ENCODE data around the gene SLC37A2. TPM values are rescaled to one million over a fixed set of nuclear protein-coding genes. Genes with fewer than 3 reads are reported as not detected.
A peak's percentile ranks its signal among the peaks of the same experiment; 100 is the strongest.

SLC37A2 gene
- total and polyA plus RNA-seq, 2 experiments from 2014 or later = 1.7 to 2.6 TPM

DNA sequence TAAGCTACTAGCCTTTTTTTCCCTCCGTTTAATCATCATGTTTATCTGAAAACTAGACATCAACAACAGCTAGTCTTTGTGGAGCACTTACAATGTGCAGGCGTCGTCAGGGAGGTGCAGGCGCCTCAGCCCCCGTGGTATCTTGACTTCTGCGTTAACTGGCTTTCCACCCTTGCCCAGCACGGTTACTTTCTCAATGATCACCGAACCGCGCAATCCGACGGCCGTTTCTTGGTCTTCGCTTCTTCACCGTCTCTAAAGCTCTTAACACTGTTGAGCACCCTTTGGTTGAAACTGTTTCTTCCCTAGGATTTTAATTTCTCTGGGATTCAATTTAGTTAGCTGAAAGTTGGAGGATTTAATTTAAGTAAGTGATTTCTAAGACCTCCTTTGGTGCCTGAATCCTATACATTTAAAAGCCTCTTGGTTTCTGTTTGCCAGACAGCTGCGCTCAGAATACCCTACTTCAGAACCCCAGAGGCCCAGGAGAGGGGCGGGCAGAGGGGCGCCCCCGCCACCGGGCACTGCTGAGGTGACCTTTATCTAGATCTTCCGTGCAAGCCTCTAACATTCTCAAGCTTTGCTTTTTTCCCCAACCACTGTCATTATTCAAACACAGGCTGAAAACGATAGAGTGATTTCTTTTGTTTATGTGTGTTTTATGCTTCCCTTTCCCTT is 66.3 kb downstream of the SLC37A2 start:
- H3K4me2 ChIP-seq (ENCODE audit: unreplicated experiment) = no peak overlapping the region
- no peaks in the 10 kb centered on the region for H3F3A ChIP-seq (ENCODE audit: insufficient read depth)
- no peaks in the 10 kb centered on the region for H3K36me3 ChIP-seq (ENCODE audit: low read depth)
- no peaks in the 10 kb centered on the region for H3K9me3 ChIP-seq (ENCODE audit: low read depth)
- peaks cover 6% of the 10 kb centered on the region; the same call in 1 of the 2 replicates for H3K27me3 ChIP-seq (replicated peaks; ENCODE audit: insufficient read depth)
- peak overlapping the region; percentile 47; the same call in 1 of the 2 replicates for H2AFZ ChIP-seq
- no peaks in the 10 kb centered on the region for H3K79me2 ChIP-seq (ENCODE audit: insufficient read depth)
- no peak overlapping the region for H3K4me3 ChIP-seq
- no peak overlapping the region for H3K9ac ChIP-seq
- WGBS, 2 experiments (ENCODE audit: low coverage in 1 of 2, low lambda C conversion rate in 2 of 2, missing lambda C conversion rate in 2 of 2) = 75 to 76% methylated on average over 22 of the region's 22 CpGs
- H3K9me2 ChIP-seq (ENCODE audit: insufficient read depth) = no peaks in the 10 kb centered on the region
- no peak overlapping the region for H3K27ac ChIP-seq
- TF ChIP-seq EZH2 (IDR thresholded peaks at IDR 0.05; ENCODE audit: insufficient read depth, poor library complexity, severe bottlenecking) = no peak
- no peak for TF ChIP-seq EZH2phosphoT487 (IDR thresholded peaks at IDR 0.05; ENCODE audit: insufficient read depth, low read depth)
- DNase-seq = no peak
- no peaks in the 10 kb centered on the region for H4K20me1 ChIP-seq (ENCODE audit: insufficient read depth)
- in situ Hi-C loops (cut with MboI) = no loop called here
- H3K4me1 ChIP-seq (ENCODE audit: insufficient read depth) = peaks cover 4% of the 10 kb centered on the region; the same call in 1 of the 2 replicates

- H2AFZ ChIP-seq = no peak overlapping the region
- no peaks in the 10 kb centered on the region for H3K79me2 ChIP-seq (ENCODE audit: insufficient read depth)
- in situ Hi-C loops (cut with MboI) = no loop called here
- DNase-seq = no peak
- no peaks in the 10 kb centered on the region for H3F3A ChIP-seq (ENCODE audit: insufficient read depth)
- no peak overlapping the region for H3K9ac ChIP-seq
- 72 to 80% methylated on average over 1 of the region's 1 CpG for WGBS, 2 experiments (ENCODE audit: low coverage in 1 of 2, low lambda C conversion rate in 2 of 2, missing lambda C conversion rate in 2 of 2)
- peaks cover 4% of the 10 kb centered on the region; the same call in 1 of the 2 replicates for H3K4me1 ChIP-seq (ENCODE audit: insufficient read depth)
- no peak for TF ChIP-seq EZH2 (IDR thresholded peaks at IDR 0.05; ENCODE audit: insufficient read depth, poor library complexity, severe bottlenecking)
- no peak for TF ChIP-seq EZH2phosphoT487 (IDR thresholded peaks at IDR 0.05; ENCODE audit: insufficient read depth, low read depth)
- no peak overlapping the region for H3K4me2 ChIP-seq (ENCODE audit: unreplicated experiment)
- peaks cover 17% of the 10 kb centered on the region for H3K27me3 ChIP-seq (replicated peaks; ENCODE audit: insufficient read depth)
- H3K4me3 ChIP-seq = no peak overlapping the region
- no peaks in the 10 kb centered on the region for H3K9me3 ChIP-seq (ENCODE audit: low read depth)
- H3K27ac ChIP-seq = no peak overlapping the region
- no peaks in the 10 kb centered on the region for H3K36me3 ChIP-seq (ENCODE audit: low read depth)
- no peaks in the 10 kb centered on the region for H3K9me2 ChIP-seq (ENCODE audit: insufficient read depth)
- no peaks in the 10 kb centered on the region for H4K20me1 ChIP-seq (ENCODE audit: insufficient read depth)
These were observed 69.0 kb downstream of the SLC37A2 start for GRCh38 chr11:125132071-125132470.

GRCh38 chr11:125132596-125132995 is 69.5 kb downstream of the SLC37A2 start:
- Histone ChIP-seq H3K79me2 (ENCODE audit: insufficient read depth) (no peaks in the 10 kb centered on the region), H4K20me1 (ENCODE audit: insufficient read depth) (no peaks in the 10 kb centered on the region), H3K36me3 (ENCODE audit: low read depth) (no peaks in the 10 kb centered on the region), H3K27ac (no peak overlapping the region), H2AFZ (no peak overlapping the region), H3K9me3 (ENCODE audit: low read depth) (no peaks in the 10 kb centered on the region), H3K9ac (no peak overlapping the region), H3K27me3 (replicated peaks; ENCODE audit: insufficient read depth) (peaks cover 17% of the 10 kb centered on the region), H3F3A (ENCODE audit: insufficient read depth) (no peaks in the 10 kb centered on the region), H3K4me1 (ENCODE audit: insufficient read depth) (peaks cover 4% of the 10 kb centered on the region; the same call in 1 of the 2 replicates), H3K9me2 (ENCODE audit: insufficient read depth) (no peaks in the 10 kb centered on the region), H3K4me2 (ENCODE audit: unreplicated experiment) (no peak overlapping the region), H3K4me3 (no peak overlapping the region)
- 57 to 60% methylated on average over 7 of the region's 7 CpGs for WGBS, 2 experiments (ENCODE audit: low coverage in 1 of 2, low lambda C conversion rate in 2 of 2, missing lambda C conversion rate in 2 of 2)
- DNase-seq = no peak
- in situ Hi-C loops (cut with MboI) = no loop called here
- TF ChIP-seq EZH2 (IDR thresholded peaks at IDR 0.05; ENCODE audit: insufficient read depth, poor library complexity, severe bottlenecking) (no peak), EZH2phosphoT487 (IDR thresholded peaks at IDR 0.05; ENCODE audit: insufficient read depth, low read depth) (no peak)

- peaks cover 17% of the 10 kb centered on the region for H3K27me3 ChIP-seq (replicated peaks; ENCODE audit: insufficient read depth)
- H3K9me3 ChIP-seq (ENCODE audit: low read depth) = no peaks in the 10 kb centered on the region
- no peak for DNase-seq
- no peaks in the 10 kb centered on the region for H3K4me1 ChIP-seq (ENCODE audit: insufficient read depth)
- H3K4me2 ChIP-seq (ENCODE audit: unreplicated experiment) = no peak overlapping the region
- no peaks in the 10 kb centered on the region for H3K79me2 ChIP-seq (ENCODE audit: insufficient read depth)
- no peak overlapping the region for H3K27ac ChIP-seq
- TF ChIP-seq EZH2phosphoT487 (IDR thresholded peaks at IDR 0.05; ENCODE audit: insufficient read depth, low read depth) = no peak
- TF ChIP-seq EZH2 (IDR thresholded peaks at IDR 0.05; ENCODE audit: insufficient read depth, poor library complexity, severe bottlenecking) = no peak
- no peaks in the 10 kb centered on the region for H3K36me3 ChIP-seq (ENCODE audit: low read depth)
- no peak overlapping the region for H2AFZ ChIP-seq
- no peaks in the 10 kb centered on the region for H3F3A ChIP-seq (ENCODE audit: insufficient read depth)
- H3K4me3 ChIP-seq = no peak overlapping the region
- no peak overlapping the region for H3K9ac ChIP-seq
- no peaks in the 10 kb centered on the region for H4K20me1 ChIP-seq (ENCODE audit: insufficient read depth)
- H3K9me2 ChIP-seq (ENCODE audit: insufficient read depth) = no peaks in the 10 kb centered on the region
- in situ Hi-C loops (cut with MboI) = no loop called here
These were observed 72.9 kb downstream of the SLC37A2 start for GRCh38 chr11:125136001-125136400.
